GM12892 (cell line): ENCODE data around the gene USP40.

Experiments
- POLR2A ChIP-seq: IDR thresholded peaks from 2 replicates; pipeline ENCODE4 v1.6.1; 2011; ENCODE audit warnings: low read depth, low read length, control low read depth
- POLR2AphosphoS5 ChIP-seq: IDR thresholded peaks from 2 replicates; pipeline ENCODE4 v1.6.1; 2011; ENCODE audit warnings: low read depth, low read length, control low read depth
- TAF1 ChIP-seq: IDR thresholded peaks from 2 replicates; pipeline ENCODE4 v1.6.1; 2011; ENCODE audit warnings: low read depth, mild to moderate bottlenecking, control low read depth, low read length, borderline replicate concordance

GRCh38 chr2:233462202-233462785 lies 104.3 kb downstream of the USP40 start:
- no peak for TF ChIP-seq TAF1
- TF ChIP-seq POLR2A, result no peak
- TF ChIP-seq POLR2AphosphoS5, result no peak
